Pons (tissue), 1 donor: ENCODE results near the gene IL13.
"Not testable (repeated sequence)": the region's sequence is repeated elsewhere in the genome, so short reads cannot be mapped to it uniquely, and the experiment has no call there.

Source experiments
- DNase-seq: peaks from one replicate; pipeline ENCODE4 v3.0.0-alpha.2; 2016; ENCODE audit warnings: low spot score

The IL13 gene

DNA sequence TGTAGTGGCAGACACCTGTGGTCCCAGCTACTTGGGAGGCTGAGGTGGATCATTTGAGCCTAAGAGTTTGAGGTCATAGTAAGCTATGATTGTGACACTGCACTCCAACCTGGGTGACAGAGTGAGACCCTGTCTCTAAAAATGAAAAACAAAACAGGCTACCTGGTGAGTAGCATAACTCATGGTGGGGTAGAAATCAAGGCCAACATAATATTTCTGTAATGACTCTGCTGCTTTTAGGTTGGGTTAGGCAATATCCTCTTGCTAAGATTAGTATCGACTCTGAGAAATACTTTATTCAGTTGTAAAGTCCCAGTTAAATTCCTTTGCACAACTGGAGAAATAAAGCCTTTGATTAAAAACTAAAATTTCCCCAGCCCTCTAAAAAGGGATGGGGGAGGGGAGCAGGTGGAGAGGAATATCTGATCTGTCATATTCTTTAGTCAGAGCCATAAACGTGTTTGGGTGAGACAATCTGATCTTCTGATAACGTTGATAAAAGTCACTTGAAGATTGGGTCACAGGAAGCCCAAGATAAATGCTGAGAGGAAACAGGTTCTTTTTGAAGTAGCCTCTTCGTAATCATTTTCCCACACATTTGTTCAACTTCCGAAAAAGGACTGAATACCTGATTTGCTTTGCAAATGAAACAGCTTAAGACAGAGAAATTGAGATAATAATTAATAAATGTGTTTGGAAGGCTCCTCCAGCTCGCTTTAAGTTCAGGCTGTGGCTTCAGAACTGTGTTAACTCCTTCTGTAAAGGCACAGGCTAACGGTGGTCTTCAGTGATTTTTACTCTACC is 30.8 kb downstream of the IL13 start:
- no peak for DNase-seq

- DNase-seq = no peak
Observed at GRCh38 chr5:132689513-132689912, 31.5 kb downstream of the IL13 start.

GRCh38 chr5:132690156-132690555 is 32.2 kb downstream of the IL13 start:
- DNase-seq = no peak

DNA sequence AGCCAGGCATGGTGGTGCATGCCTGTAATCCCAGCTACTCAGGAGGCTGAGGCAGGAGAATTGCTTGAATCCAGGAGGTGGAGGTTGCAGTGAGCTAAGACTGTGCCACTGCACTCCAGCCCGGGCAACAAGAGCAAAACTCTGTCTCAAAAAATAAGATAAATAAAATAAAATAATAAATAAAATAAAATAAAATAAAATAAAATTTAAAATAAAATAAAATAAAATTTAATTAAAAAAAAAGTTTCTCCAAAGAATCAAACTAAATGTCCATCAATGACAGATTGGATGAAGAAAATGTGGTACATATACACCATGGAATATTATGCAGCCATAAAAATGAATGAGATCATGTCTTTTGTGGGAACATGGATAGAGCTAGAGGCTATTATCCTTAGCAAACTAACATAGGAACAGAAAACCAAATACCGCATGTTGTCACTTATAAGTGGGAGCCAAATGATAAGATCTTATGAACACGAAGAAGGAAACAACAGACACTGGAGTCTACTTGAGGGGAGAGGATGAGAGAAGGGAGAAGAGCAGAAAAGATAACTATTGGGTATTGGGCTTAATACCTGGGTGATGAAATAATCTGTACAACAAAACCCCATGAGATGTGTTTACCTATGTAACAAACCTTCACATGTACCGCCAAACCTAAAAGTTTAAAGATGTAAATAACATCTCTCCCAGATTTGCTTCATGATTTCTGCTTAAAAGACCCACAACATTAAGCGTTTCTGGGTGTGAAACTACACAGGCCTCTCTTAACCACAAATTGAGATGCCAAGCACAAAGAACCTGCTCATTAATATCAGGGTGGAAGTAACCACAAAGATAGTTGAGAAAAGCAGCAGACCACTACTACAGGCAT is 34.0 kb downstream of the IL13 start:
- DNase-seq = not testable (repeated sequence)

DNA sequence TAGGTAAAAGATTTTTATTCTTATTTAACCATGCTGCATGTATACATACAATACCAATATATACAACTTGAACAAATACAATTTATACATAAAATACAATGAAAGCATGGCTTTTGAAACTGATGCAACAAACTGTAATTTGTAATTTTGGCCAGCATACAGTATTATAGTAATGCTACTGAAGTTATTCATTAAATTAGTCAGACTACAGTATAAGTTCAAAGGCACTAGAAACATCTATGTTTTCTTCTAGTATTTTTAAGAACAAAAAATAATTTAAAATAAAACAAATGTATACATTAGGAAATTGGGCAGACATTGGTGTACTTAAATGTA is 34.6 kb downstream of the IL13 start:
- DNase-seq = no peak

DNA sequence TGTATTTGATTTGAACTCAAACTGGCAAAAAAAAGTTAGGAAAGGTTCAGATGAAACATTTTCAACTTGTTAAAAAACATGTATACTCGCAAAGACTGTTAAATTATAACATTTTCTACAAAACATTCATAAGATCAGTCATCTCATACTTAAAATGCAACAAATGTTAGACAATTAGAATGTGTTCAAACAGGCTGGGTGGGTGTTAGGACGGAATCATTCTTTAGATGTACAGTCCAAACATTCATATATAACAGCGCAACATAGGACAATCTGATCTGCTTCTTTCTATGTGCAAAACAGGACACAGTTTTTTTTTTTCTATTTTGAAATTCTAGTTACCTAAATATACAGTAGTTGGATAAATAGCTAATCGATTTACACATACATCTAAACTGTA is 38.0 kb downstream of the IL13 start:
- no peak for DNase-seq

DNA sequence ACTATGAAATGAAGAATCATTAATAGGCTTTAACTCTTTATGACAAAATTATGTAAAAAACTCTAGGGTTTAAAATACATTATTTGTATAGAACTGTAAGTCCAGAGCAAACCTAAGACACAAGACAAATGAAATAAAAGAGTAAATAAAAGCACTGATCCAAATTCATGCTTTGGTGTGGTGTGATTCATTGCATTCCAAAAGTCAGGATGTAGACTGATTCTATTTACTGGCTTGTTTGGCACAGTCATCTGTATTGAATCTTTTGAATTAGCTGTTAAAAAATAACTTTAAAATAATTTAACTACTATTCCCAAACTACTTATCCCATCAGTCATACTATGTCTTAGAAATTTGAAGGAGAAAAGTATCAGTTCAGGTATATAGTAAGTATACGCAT is 46.9 kb downstream of the IL13 start:
- no peak for DNase-seq

- DNase-seq = no peak
Observed at GRCh38 chr5:132708645-132709044, 50.7 kb downstream of the IL13 start.
